ENCODE measurements around the gene NKAPD1. TPM values are rescaled to one million over a fixed set of nuclear protein-coding genes. Genes with fewer than 3 reads are reported as not detected.
A peak's percentile ranks its signal among the peaks of the same experiment; 100 is the strongest.

Gene NKAPD1
- total and polyA plus RNA-seq, 10 of the 15 experiments (the other 5 are each of a cell fraction or from before 2014, with no cell fraction given) = 9.6 to 43.3 (median 19.2) TPM

DNA sequence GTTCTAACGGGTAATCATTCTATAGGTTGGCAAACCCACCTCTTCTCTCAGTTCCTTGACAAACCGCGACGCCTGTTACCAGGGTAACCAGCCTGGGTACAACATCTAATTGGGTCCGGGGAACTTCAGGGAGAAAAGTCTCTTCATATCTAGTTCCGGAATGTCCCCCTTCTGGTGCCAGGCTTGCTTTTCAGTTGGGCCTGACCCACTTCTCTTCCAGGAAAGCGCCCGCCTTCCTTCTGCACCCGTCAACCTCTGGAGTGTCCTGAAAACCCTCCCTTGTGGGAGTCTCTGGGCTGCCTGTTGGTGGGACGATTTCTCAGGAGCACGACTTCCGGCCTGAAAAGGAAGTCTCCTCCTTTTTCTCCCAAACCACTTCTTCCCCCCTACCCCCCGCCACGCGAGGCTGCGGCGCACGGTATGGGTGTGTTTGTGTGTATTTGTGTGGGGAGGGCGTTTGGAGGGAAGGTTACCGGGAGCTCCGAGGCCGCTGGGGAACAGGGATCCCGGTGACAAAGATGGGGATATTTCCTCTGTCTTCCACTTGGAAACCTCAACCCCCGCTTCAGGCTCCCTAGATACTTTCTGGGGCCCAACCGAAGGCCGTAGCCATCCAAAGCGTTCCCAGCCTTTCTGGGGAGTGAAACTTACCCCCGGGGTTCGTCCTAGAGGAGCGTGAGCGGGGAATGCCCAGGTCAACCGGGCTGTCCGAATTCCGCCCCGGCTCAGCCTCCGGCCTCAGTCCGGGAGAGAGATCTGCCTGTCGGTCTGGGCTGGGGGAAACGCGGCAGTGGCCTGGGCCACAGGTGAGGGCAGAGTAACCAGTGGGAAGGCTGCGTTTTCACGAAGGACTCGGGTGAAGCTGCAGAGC, at the start of gene NKAPD1, which contains the start of gene PIH1D2 (continued):
- TF ChIP-seq ZNF207 (IDR thresholded peaks at IDR 0.05; ENCODE audit: borderline replicate concordance) (peak; percentile 99), HDAC6 (IDR thresholded peaks at IDR 0.05; ENCODE audit: unreplicated experiment) (no peak), NFYB (IDR thresholded peaks at IDR 0.05; ENCODE audit: insufficient read depth, low read depth, low read length) (no peak), ZSCAN29 (IDR thresholded peaks at IDR 0.05) (peak; percentile 84; the same call in 1 of the 2 replicates), CREB1 (IDR thresholded peaks at IDR 0.05; ENCODE audit: low read depth) (no peak), TAF1 (IDR thresholded peaks at IDR 0.05; ENCODE audit: borderline replicate concordance, low read depth, low read length) (peak; percentile 75)
- TF ChIP-seq, protein P1, sequence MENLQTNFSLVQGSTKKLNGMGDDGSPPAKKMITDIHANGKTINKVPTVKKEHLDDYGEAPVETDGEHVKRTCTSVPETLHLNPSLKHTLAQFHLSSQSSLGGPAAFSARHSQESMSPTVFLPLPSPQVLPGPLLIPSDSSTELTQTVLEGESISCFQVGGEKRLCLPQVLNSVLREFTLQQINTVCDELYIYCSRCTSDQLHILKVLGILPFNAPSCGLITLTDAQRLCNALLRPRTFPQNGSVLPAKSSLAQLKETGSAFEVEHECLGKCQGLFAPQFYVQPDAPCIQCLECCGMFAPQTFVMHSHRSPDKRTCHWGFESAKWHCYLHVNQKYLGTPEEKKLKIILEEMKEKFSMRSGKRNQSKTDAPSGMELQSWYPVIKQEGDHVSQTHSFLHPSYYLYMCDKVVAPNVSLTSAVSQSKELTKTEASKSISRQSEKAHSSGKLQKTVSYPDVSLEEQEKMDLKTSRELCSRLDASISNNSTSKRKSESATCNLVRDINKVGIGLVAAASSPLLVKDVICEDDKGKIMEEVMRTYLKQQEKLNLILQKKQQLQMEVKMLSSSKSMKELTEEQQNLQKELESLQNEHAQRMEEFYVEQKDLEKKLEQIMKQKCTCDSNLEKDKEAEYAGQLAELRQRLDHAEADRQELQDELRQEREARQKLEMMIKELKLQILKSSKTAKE (IDR thresholded peaks at IDR 0.05; ENCODE audit: low read depth, poor library complexity, severe bottlenecking) = peak; percentile 90
- TF ChIP-seq, protein P2, sequence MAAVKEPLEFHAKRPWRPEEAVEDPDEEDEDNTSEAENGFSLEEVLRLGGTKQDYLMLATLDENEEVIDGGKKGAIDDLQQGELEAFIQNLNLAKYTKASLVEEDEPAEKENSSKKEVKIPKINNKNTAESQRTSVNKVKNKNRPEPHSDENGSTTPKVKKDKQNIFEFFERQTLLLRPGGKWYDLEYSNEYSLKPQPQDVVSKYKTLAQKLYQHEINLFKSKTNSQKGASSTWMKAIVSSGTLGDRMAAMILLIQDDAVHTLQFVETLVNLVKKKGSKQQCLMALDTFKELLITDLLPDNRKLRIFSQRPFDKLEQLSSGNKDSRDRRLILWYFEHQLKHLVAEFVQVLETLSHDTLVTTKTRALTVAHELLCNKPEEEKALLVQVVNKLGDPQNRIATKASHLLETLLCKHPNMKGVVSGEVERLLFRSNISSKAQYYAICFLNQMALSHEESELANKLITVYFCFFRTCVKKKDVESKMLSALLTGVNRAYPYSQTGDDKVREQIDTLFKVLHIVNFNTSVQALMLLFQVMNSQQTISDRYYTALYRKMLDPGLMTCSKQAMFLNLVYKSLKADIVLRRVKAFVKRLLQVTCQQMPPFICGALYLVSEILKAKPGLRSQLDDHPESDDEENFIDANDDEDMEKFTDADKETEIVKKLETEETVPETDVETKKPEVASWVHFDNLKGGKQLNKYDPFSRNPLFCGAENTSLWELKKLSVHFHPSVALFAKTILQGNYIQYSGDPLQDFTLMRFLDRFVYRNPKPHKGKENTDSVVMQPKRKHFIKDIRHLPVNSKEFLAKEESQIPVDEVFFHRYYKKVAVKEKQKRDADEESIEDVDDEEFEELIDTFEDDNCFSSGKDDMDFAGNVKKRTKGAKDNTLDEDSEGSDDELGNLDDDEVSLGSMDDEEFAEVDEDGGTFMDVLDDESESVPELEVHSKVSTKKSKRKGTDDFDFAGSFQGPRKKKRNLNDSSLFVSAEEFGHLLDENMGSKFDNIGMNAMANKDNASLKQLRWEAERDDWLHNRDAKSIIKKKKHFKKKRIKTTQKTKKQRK (IDR thresholded peaks at IDR 0.05; ENCODE audit: low read depth, low read length) = no peak
- TF ChIP-seq, protein P3, sequence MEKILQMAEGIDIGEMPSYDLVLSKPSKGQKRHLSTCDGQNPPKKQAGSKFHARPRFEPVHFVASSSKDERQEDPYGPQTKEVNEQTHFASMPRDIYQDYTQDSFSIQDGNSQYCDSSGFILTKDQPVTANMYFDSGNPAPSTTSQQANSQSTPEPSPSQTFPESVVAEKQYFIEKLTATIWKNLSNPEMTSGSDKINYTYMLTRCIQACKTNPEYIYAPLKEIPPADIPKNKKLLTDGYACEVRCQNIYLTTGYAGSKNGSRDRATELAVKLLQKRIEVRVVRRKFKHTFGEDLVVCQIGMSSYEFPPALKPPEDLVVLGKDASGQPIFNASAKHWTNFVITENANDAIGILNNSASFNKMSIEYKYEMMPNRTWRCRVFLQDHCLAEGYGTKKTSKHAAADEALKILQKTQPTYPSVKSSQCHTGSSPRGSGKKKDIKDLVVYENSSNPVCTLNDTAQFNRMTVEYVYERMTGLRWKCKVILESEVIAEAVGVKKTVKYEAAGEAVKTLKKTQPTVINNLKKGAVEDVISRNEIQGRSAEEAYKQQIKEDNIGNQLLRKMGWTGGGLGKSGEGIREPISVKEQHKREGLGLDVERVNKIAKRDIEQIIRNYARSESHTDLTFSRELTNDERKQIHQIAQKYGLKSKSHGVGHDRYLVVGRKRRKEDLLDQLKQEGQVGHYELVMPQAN (conservative IDR thresholded peaks at IDR 0.05) = peak; percentile 86

Data from GM12878 (cell line).